HG02981 (cell line): ENCODE measurements around the gene ZNF831.

Source experiments
- ATAC-seq: cut with Tn5 transposase; IDR thresholded peaks from one replicate; pipeline ENCODE4 v1.9.1; 2021; ENCODE audit warnings: mild to moderate bottlenecking, moderate library complexity; ENCODE audit not compliant: unreplicated experiment

The ZNF831 gene

DNA sequence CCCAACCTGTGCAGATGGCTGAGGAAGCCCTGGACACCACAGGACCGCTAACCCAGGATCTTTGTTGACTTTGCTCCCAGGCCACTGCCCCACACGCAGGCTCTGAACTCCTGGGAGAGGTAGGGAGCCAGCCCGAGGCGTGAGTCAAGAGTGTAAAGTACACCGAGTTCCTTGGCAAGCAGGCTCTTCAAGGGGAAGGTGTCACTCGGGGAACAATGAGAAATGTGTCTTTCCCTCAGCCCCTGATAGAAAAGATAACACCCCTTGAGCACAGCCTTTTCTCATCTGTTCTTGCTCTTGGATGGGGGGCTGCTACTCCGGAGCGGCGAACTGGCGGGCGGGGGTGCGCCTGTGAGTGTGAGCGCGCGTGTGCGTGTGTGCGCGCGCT, 136.3 kb downstream of the ZNF831 start:
- ATAC-seq, result no peak

DNA sequence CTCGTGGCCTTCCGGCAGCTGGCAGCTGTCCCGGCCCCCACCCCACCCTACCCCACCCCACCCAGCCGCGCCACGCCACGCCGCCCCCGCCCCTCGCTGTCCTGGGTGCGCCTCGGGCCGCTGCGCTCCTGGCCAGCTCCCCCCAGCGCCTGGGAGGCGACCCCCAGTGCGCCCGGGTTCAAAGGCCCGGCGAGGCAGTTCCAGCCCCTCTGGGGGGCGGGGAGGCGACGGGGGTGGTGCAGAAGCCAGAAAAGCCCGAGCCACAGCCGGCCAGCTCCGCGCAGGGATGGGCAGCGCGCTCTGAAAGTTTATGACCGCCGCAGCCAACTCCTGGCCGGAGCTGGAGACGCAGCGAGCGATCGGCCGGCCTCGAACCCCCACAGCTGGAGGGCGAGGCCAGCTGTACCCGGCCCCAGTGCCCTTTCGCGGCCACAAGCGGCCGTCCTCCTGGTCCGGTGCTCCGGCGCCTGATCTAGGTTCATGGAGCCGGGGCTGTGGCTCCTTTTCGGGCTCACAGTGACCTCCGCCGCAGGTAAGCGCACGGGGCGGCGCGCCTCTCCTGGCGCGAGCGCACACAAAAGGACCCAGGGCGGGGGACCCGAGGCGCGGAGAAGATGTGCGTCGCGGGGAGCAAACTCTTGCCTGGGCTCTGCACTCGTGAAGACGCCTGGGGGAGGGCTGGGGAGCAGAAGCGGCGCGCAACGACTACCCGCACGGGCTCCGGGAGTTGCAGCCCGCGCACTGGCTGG, 136.9 kb downstream of the ZNF831 start, which contains the start of gene EDN3:
Gene EDN3, plus strand, starts transcription at position 279 of the 749 bp plus-strand sequence. Its CDS starts 202 bp downstream, at position 481.
- no peak for ATAC-seq

DNA sequence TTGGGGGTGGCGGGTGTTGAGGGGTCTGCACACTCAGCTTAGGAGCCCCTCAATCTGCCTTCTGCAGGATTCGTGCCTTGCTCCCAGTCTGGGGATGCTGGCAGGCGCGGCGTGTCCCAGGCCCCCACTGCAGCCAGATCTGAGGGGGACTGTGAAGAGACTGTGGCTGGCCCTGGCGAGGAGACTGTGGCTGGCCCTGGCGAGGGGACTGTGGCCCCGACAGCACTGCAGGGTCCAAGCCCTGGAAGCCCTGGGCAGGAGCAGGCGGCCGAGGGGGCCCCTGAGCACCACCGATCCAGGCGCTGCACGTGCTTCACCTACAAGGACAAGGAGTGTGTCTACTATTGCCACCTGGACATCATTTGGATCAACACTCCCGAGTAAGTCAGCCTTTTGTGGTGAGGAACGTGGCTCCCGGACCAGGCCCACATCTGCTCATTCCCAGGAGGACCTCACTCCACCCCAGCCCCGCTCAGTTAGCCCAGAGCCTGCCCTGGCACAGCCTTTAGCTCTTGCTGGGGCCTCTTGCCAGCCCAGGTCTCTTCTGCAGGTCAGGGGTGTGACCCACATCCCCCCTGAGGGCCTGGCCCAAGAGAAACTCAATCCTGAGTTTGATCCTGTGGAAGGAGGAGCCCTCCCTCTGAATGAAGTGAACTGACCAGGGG, 137.9 kb downstream of the ZNF831 start:
- ATAC-seq, result no peak

DNA sequence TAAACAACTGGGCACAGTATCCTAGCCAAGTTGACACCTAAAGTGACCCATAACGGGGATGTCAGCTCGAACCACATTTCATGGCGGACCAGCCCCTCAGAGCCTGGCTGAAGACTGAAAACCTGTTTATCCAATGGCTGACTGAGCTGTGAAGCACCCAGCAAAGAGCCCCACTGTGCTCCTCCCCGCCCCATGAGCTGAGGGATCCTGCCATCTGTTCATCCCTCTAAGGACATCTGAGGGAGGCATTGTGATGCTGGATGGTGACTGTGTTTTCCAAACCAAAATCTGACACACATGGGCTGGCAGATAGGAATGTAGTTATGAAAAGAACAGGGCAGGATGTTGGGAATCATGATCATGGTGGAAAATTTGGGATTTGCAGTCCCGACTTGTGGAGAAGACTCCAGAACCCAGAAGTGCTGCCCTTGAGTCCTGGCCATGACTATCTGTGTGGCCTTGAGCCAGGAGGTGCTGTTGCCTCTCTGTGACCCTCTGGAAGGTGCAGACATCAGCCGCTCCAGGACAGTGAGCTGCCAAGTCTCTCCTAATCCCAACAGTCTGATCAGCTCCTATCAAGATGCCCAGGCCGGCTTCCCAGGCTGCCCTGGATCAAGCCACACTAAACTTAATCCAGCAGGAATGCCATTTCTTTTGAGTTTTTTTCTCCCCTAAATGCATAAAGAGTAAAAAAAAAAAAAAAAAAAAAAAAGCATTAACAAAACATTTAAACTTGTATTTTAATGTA, 142.5 kb downstream of the ZNF831 start:
- no peak for ATAC-seq

DNA sequence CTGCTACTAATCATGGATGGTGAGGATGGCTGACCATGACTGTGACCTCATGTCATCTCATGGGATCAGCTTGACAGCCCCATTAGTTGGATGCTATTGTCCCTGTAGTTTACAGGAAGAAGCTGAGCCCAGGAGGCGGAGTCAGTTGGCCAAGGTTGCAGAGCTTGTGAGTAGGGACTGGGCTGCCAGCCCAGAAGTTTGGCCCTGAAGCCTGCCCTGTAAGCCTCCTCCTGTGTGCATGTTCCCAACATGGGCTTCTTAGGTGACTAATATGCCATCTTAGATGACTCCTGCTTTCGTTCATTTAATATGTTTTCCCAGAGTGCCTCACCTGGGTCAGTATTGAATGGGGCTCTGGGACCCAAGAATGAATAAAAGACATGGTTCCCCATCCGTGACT, 143.6 kb downstream of the ZNF831 start:
- ATAC-seq, result no peak
